K562 (cell line): ENCODE results near the gene OLFML2A. TPM values are rescaled to one million over a fixed set of nuclear protein-coding genes. Genes with fewer than 3 reads are reported as not detected.

Experiments used
- ATAC-seq: fragments of 200-7000 bp; cut with Tn5 transposase; 3 replicates; pipeline ENCODE4 v1.9.1; 2020; ENCODE audit warnings: moderate library complexity
- BruUV-seq: library from RNA; stranded (reverse); fragments of 400-500 nt; replicated peaks from 2 replicates; lab custom pipeline; 2021; lab: Mats Ljungman, UMichigan
- CTCF ChIA-PET: fragments of 300-600 bp; formaldehyde crosslinking; extraction: SDS; loops from one replicate; lab custom pipeline; 2021; ENCODE audit warnings: low intra/inter-chr PET ratio; lab: Yijun Ruan, JAX
- POLR2A ChIA-PET: fragments of 300-600, 350-650 bp; sonication (Branson Sonifier 250); formaldehyde crosslinking; extraction: SDS; loops from one replicate; lab custom pipeline; 2021; ENCODE audit warnings: antibody characterized with exemption, inconsistent platforms; lab: Yijun Ruan, JAX
- DNase-seq, 4 experiments: peaks; one replicate each; pipeline versions ENCODE4 v3.0.0 to v3.0.0-alpha.2; 2011 to 2018; ENCODE audit warnings: low spot score in 3 of 4, mixed read lengths in 3 of 4; ENCODE audit errors: extremely low read depth in 1 of 4
- FAIRE-seq: peaks from 2 replicates; lab custom pipeline; 2011; peaks lifted over from hg19 to GRCh38; lab: Jason Lieb, UNC
- H2AFZ ChIP-seq: 2 replicates; pipeline ENCODE4 v1.6.0; 2011; ENCODE audit warnings: low read depth, low read length, control low read depth, inconsistent platforms
- H3K27ac ChIP-seq: fragments of 200-600 bp; 3 replicates; pipeline ENCODE4 v1.8.0; 2011; ENCODE audit warnings: low read depth, mild to moderate bottlenecking, control low read depth, inconsistent platforms, low read length, moderate library complexity, mixed read lengths; ENCODE audit errors: extremely low read depth
- H3K27me3 ChIP-seq, 2 experiments: fragments of 300-600 bp in 1 of 2; 2 replicates in 1 of 2; 3 replicates in 1 of 2; pipeline versions ENCODE4 v1.6.0 to v1.8.0; 2011; ENCODE audit warnings: inconsistent platforms in 2 of 2, low read length in 2 of 2, mild to moderate bottlenecking in 1 of 2, mixed read lengths in 1 of 2, moderate library complexity in 1 of 2; ENCODE audit not compliant: control insufficient read depth in 2 of 2, insufficient read depth in 2 of 2
- H3K36me3 ChIP-seq: fragments of 300-600 bp; 3 replicates; pipeline ENCODE4 v1.8.0; 2011; ENCODE audit warnings: mild to moderate bottlenecking, low read length, inconsistent platforms; ENCODE audit not compliant: control insufficient read depth, insufficient read depth
- H3K4me1 ChIP-seq, 2 experiments: fragments of 200-600 bp in 1 of 2; replicated peaks in 1 of 2; 2 replicates in 1 of 2; 3 replicates in 1 of 2; pipeline versions ENCODE4 v1.5.1 to v1.8.0; 2011; ENCODE audit warnings: inconsistent platforms in 2 of 2, low read length in 2 of 2, mild to moderate bottlenecking in 1 of 2, mixed read lengths in 1 of 2, moderate library complexity in 1 of 2; ENCODE audit not compliant: control insufficient read depth in 2 of 2, insufficient read depth in 2 of 2
- H3K4me2 ChIP-seq: 2 replicates; pipeline ENCODE4 v1.6.1; 2011; ENCODE audit warnings: low read length, control low read depth, inconsistent platforms, mixed read lengths; ENCODE audit not compliant: insufficient read depth
- H3K4me3 ChIP-seq: fragments of 200-600 bp; sonication (generic), shearing (Covaris generic); 2 replicates; pipeline ENCODE4 v1.5.1; 2016; ENCODE audit warnings: control low read depth, inconsistent platforms
- H3K79me2 ChIP-seq: fragments of 200-600 bp; 3 replicates; pipeline ENCODE4 v1.8.0; 2011; ENCODE audit warnings: low read length, inconsistent platforms; ENCODE audit not compliant: control insufficient read depth, insufficient read depth
- H3K9ac ChIP-seq, 2 experiments: 2 replicates each; pipeline versions ENCODE4 v1.6.0 to v1.6.1; 2011; ENCODE audit warnings: low read depth in 2 of 2, low read length in 2 of 2, control low read depth in 1 of 2, inconsistent platforms in 1 of 2, mild to moderate bottlenecking in 1 of 2, mixed read lengths in 1 of 2; ENCODE audit not compliant: insufficient read depth in 1 of 2
- H3K9me1 ChIP-seq: one replicate; pipeline ENCODE4 v1.6.0; 2011; ENCODE audit warnings: inconsistent platforms, mild to moderate bottlenecking, low read length, moderate library complexity; ENCODE audit not compliant: control insufficient read depth, insufficient read depth
- H3K9me3 ChIP-seq: replicated peaks from 2 replicates; pipeline ENCODE4 v1.5.1; 2011; ENCODE audit warnings: low read depth, low read length, inconsistent platforms; ENCODE audit not compliant: control insufficient read depth, insufficient read depth
- H4K20me1 ChIP-seq: replicated peaks from 2 replicates; pipeline ENCODE4 v1.6.1; 2011; ENCODE audit warnings: low read length, inconsistent platforms, mixed read lengths; ENCODE audit not compliant: control insufficient read depth, insufficient read depth
- BRD9 ChIP-seq: fragments of 450-650 bp; IDR thresholded peaks from 2 replicates; pipeline ENCODE4 v1.6.1; 2018; ENCODE audit warnings: low read depth; ENCODE audit not compliant: partially characterized antibody
- CBFA2T3 ChIP-seq: fragments of 450-650 bp; IDR thresholded peaks from 2 replicates; pipeline ENCODE4 v1.6.1; 2017
- DPF2 ChIP-seq: fragments of 450-650 bp; IDR thresholded peaks from 2 replicates; pipeline ENCODE4 v1.6.1; 2016
- ELF2 ChIP-seq: fragments of 250-450 bp; sonication (Bioruptor Pico); IDR thresholded peaks from 2 replicates; pipeline ENCODE4 v1.5.0; 2021; ENCODE audit warnings: mild to moderate bottlenecking
- KLF16 ChIP-seq: IDR thresholded peaks from 2 replicates; pipeline ENCODE4 v1.6.1; 2016; ENCODE audit warnings: antibody characterized with exemption
- MEIS2 ChIP-seq: fragments of 450-650 bp; IDR thresholded peaks from 2 replicates; pipeline ENCODE4 v1.6.1; 2014; ENCODE audit warnings: mild to moderate bottlenecking; ENCODE audit not compliant: partially characterized antibody
- MTA3 ChIP-seq: fragments of 450-650 bp; formaldehyde crosslinking; IDR thresholded peaks from 2 replicates; pipeline ENCODE4 v1.6.1; 2017; ENCODE audit warnings: mild to moderate bottlenecking, borderline replicate concordance
- SMARCA4 ChIP-seq: fragments of 450-650 bp; IDR thresholded peaks from 2 replicates; pipeline ENCODE4 v1.6.1; 2016
- STAG1 ChIP-seq: sonication (generic); formaldehyde crosslinking; IDR thresholded peaks from 2 replicates; pipeline ENCODE4 v1.5.0; 2020; ENCODE audit warnings: missing genetic modification reagents, borderline replicate concordance
- TCFL5 ChIP-seq: fragments of 250-450 bp; sonication (Bioruptor Pico); conservative IDR thresholded peaks from 2 replicates; pipeline ENCODE4 v1.6.1; 2021; ENCODE audit warnings: mild to moderate bottlenecking, moderate library complexity, matching md5 sums
- TEAD1 ChIP-seq, 2 experiments: fragments of 450-650 bp in 1 of 2; sonication (generic) in 1 of 2; formaldehyde crosslinking; IDR thresholded peaks; 2 replicates each; pipeline versions ENCODE4 v1.4.0 to v1.8.0; 2020 to 2022; ENCODE audit warnings: mild to moderate bottlenecking in 2 of 2, missing genetic modification reagents in 1 of 2
- ZBTB8A ChIP-seq: fragments of 450-650 bp; IDR thresholded peaks from 2 replicates; pipeline ENCODE4 v1.6.1; 2018; ENCODE audit warnings: mild to moderate bottlenecking, moderate library complexity; ENCODE audit not compliant: partially characterized antibody
- ZNF165 ChIP-seq: fragments of 250-450 bp; sonication (Bioruptor Pico); IDR thresholded peaks from 2 replicates; pipeline ENCODE4 v1.4.0; 2020; ENCODE audit warnings: borderline replicate concordance
- ZNF224 ChIP-seq: sonication (generic); formaldehyde crosslinking; IDR thresholded peaks from 2 replicates; pipeline ENCODE4 v1.8.0; 2022; ENCODE audit warnings: mild to moderate bottlenecking, missing genetic modification reagents
- WGBS: fragments of 100-300 bp; shearing (Covaris generic); methylation state at CpG from one replicate; pipeline ENCODE4 v1.1.6; 2016; ENCODE audit warnings: low coverage, mixed read lengths; ENCODE audit not compliant: insufficient coverage; ENCODE audit errors: missing lambda C conversion rate; 5-methylcytosine and 5-hydroxymethylcytosine counted together
- in situ Hi-C: fragments of 300-500 bp; cut with MboI; formaldehyde crosslinking; loops from 4 replicates; pipeline ENCODE4 v1.15.0; 2018; ENCODE audit warnings: inconsistent platforms, mixed read lengths
- intact Hi-C: fragments of 100-400 bp; cut with micrococcal nuclease; formaldehyde crosslinking; loops from 2 replicates; pipeline ENCODE4 v1.14.2; 2022
- polyA plus RNA-seq, 8 experiments: library from polyadenylated mRNA; depleted of rRNA in 4 of 8; stranded (reverse) in 5 of 8; unstranded in 3 of 8; fragments of >200 nt; fragmentation: Nextera tagmentation in 2 of 8; fragmentation: Illumina TruSeq in 1 of 8; extraction: Ambion mirVana in 2 of 8; extraction: Trizol in 1 of 8; gene quantifications; 2 replicates each; pipeline versions ENCODE4 v1.2.1 to v1.2.3, GENCODE V29; 2011 to 2014; ENCODE audit warnings: inconsistent platforms in 1 of 8, missing spikeins in 1 of 8
- total RNA-seq, 7 experiments: library from RNA; depleted of rRNA in 6 of 7; stranded (reverse); fragments of >200 nt in 6 of 7; fragmentation: Illumina TruSeq in 2 of 7; extraction: Trizol in 2 of 7; gene quantifications; 2 replicates each; pipeline versions ENCODE4 v1.2.1 to v1.2.3, GENCODE V29; 2011 to 2021; ENCODE audit warnings: low replicate concordance in 1 of 7
- TF ChIP-seq, protein P1 (sequence below): fragments of 450-650 bp; IDR thresholded peaks from 2 replicates; pipeline ENCODE4 v1.7.1; 2018; ENCODE audit warnings: mild to moderate bottlenecking, low read depth; ENCODE audit not compliant: partially characterized antibody

Gene OLFML2A
- total and polyA plus RNA-seq, 9 of the 15 experiments (the other 6 are each of a cell fraction or from before 2014, with no cell fraction given), result 0.16 TPM; not detected in 8

DNA sequence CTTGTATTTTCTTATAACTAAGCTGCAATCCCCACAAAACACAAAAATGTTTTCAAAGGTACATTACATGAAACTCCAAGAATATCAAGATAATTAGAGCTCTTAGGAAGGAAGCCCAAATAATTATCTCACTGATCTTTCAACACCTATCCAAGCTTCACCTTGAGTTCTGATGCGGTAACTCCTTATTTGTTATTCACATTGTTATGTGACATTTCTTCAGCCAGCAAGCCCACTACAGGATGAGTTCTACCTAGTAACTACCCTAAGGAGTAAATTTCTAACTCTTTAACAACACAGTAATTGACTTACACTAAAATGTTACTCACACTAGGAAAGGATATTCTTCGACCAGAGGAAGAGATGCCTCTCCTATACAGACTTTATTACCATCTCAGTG is 15.7 kb upstream of the OLFML2A start:
- ChIA-PET CTCF (interaction anchor here (0.7 to 1.3 kb wide), 2 partner anchors 8 to 50 kb away, joined by 4 to 5 read pairs; no protein-coding TSS in a partner anchor), POLR2A (interaction anchor here (0.6 to 1.6 kb wide), 6 partner anchors 9 to 92 kb away, joined by 3 to 5 read pairs (median 3); partner anchors contain the start of genes NR6A1 and WDR38)
- H3K27me3 ChIP-seq, result no peaks in the 10 kb centered on the region
- no peak overlapping the region for H3K9ac ChIP-seq
- no peaks in the 10 kb centered on the region for H4K20me1 ChIP-seq
- no peak for ATAC-seq
- no peaks in the 10 kb centered on the region for H3K9me3 ChIP-seq
- TF ChIP-seq TCFL5 (CRISPR knock-in tag), result no peak
- no peak for TF ChIP-seq BRD9
- TF ChIP-seq MEIS2, result peak; percentile 21
- intact Hi-C loops, result no loop called here
- H3K9me1 ChIP-seq, result no peaks in the 10 kb centered on the region
- H3K79me2 ChIP-seq, result peaks cover 94% of the 10 kb centered on the region
- H3K4me1 ChIP-seq, result peaks cover 0 to 38% of the 10 kb centered on the region in 2 experiments; a peak in 4 of 5 replicates
- no peak overlapping the region for H3K27ac ChIP-seq
- 30% methylated on average over 2 of the region's 2 CpGs for WGBS
- no peaks in the 10 kb centered on the region for H3K36me3 ChIP-seq
- no peak for FAIRE-seq
- no peak overlapping the region for H2AFZ ChIP-seq
- in situ Hi-C loops, result loop anchor here (5.0 kb wide), 2 partner anchors 44 to 149 kb away; no protein-coding TSS in a partner anchor
- BruUV-seq, result no TSS peak
- DNase-seq, result no peak
- H3K4me2 ChIP-seq, result no peak overlapping the region
- H3K4me3 ChIP-seq, result no peak overlapping the region

DNA sequence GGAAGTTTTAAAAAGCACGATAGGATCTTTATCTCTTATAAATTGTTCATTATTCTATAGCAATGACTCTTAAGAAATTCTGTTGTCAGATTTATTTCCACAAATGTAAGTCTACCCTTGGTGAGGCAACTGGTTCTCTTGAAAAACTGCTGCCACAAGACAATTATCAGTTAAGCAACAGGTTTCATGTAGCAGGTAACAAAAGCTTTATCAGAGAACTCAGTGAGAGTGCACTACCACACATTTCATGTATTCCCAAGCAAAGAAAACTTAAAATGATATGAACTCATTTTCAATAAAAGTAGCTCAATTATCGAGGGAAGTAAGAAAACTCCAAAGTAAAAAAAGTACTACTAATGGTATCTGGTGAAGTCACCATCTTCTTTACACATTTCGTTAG is 15.2 kb upstream of the OLFML2A start:
- WGBS, result 12% methylated on average over 3 of the region's 3 CpGs
- CTCF ChIA-PET, result interaction anchor here (0.7 to 1.3 kb wide), 2 partner anchors 9 to 50 kb away, joined by 4 to 5 read pairs; no protein-coding TSS in a partner anchor
- no peak overlapping the region for H3K4me2 ChIP-seq
- peak; percentile 12; the same call in 1 of the 3 replicates for ATAC-seq
- intact Hi-C loops (no loop called here), in situ Hi-C loops (loop anchor here (5.0 kb wide), 2 partner anchors 44 to 149 kb away; no protein-coding TSS in a partner anchor)
- no peaks in the 10 kb centered on the region for H3K9me1 ChIP-seq
- BruUV-seq, result no TSS peak
- H3K79me2 ChIP-seq, result peaks cover 94% of the 10 kb centered on the region
- no peak for FAIRE-seq
- H4K20me1 ChIP-seq, result no peaks in the 10 kb centered on the region
- POLR2A ChIA-PET, result interaction anchor here (0.6 to 1.6 kb wide), 4 partner anchors 8 to 37 kb away, joined by 3 to 5 read pairs (median 4); partner anchors contain the start of gene NR6A1
- H3K9me3 ChIP-seq, result no peaks in the 10 kb centered on the region
- DNase-seq, result no peak
- H3K27me3 ChIP-seq, result no peaks in the 10 kb centered on the region
- H3K4me1 ChIP-seq, result peaks cover 0 to 39% of the 10 kb centered on the region in 2 experiments; a peak in 4 of 5 replicates
- H3K9ac ChIP-seq, result no peak overlapping the region
- no peak overlapping the region for H3K4me3 ChIP-seq
- H3K27ac ChIP-seq, result no peak overlapping the region
- H3K36me3 ChIP-seq, result 0 out of 3 replicates have a peak, but pooled peaks cover 2% of the 10 kb centered on the region
- no peak overlapping the region for H2AFZ ChIP-seq
- TF ChIP-seq STAG1 (CRISPR knock-in tag), result no peak
- peak; percentile 38; the same call in 1 of the 2 replicates for TF ChIP-seq DPF2
- no peak for TF ChIP-seq TEAD1 (CRISPR knock-in tag; IDR thresholded peaks at IDR 0.05)
- TF ChIP-seq ZNF165 (CRISPR knock-in tag), result no peak
- TF ChIP-seq ZNF224 (CRISPR knock-in tag), result no peak
- TF ChIP-seq, protein P1, sequence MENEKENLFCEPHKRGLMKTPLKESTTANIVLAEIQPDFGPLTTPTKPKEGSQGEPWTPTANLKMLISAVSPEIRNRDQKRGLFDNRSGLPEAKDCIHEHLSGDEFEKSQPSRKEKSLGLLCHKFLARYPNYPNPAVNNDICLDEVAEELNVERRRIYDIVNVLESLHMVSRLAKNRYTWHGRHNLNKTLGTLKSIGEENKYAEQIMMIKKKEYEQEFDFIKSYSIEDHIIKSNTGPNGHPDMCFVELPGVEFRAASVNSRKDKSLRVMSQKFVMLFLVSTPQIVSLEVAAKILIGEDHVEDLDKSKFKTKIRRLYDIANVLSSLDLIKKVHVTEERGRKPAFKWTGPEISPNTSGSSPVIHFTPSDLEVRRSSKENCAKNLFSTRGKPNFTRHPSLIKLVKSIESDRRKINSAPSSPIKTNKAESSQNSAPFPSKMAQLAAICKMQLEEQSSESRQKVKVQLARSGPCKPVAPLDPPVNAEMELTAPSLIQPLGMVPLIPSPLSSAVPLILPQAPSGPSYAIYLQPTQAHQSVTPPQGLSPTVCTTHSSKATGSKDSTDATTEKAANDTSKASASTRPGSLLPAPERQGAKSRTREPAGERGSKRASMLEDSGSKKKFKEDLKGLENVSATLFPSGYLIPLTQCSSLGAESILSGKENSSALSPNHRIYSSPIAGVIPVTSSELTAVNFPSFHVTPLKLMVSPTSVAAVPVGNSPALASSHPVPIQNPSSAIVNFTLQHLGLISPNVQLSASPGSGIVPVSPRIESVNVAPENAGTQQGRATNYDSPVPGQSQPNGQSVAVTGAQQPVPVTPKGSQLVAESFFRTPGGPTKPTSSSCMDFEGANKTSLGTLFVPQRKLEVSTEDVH, result no peak
- no peak for TF ChIP-seq ELF2
- no peak for TF ChIP-seq ZBTB8A
- peak; percentile 40; the same call in 1 of the 2 replicates for TF ChIP-seq CBFA2T3
- TF ChIP-seq SMARCA4, result peak; percentile 33; the same call in 1 of the 2 replicates
- no peak for TF ChIP-seq KLF16
- TF ChIP-seq MTA3, result no peak
